Endothelial cell of umbilical vein (primary cell): Measurements from ENCODE around the gene TANGO6. TPM values are rescaled to one million over a fixed set of nuclear protein-coding genes. Genes with fewer than 3 reads are reported as not detected.

Experiments used
- BruUV-seq: library from RNA; stranded (reverse); fragments of 400-500 nt; replicated peaks from 2 replicates; lab custom pipeline; 2021; lab: Mats Ljungman, UMichigan
- CTCF ChIA-PET: fragments of 300-600, 350-600 bp; sonication (Branson Sonifier 250); formaldehyde crosslinking; loops from one replicate; lab custom pipeline; 2021; ENCODE audit warnings: antibody characterized with exemption, inconsistent platforms; lab: Charles Lee
- POLR2A ChIA-PET: fragments of 300-600, 350-600 bp; sonication (Branson Sonifier 250); formaldehyde crosslinking; loops from one replicate; lab custom pipeline; 2021; ENCODE audit warnings: antibody characterized with exemption, inconsistent platforms; lab: Charles Lee
- DNase-seq: peaks from one replicate; pipeline ENCODE4 v3.0.0-alpha.2; 2011; ENCODE audit warnings: low read depth, low spot score
- FAIRE-seq: peaks from 2 replicates; lab custom pipeline; 2011; peaks lifted over from hg19 to GRCh38; lab: Jason Lieb, UNC
- H2AFZ ChIP-seq: 2 replicates; pipeline ENCODE4 v1.6.0; 2012; ENCODE audit warnings: low read depth, low read length, control low read depth, inconsistent platforms
- H3K27ac ChIP-seq: 2 replicates; pipeline ENCODE4 v1.5.1; 2011; ENCODE audit warnings: low read depth, mild to moderate bottlenecking, control low read depth, low read length, moderate library complexity; ENCODE audit not compliant: insufficient read depth
- H3K27me3 ChIP-seq, 2 experiments: 2 replicates each; pipeline versions ENCODE4 v1.6.0 to v1.6.1; 2011; ENCODE audit warnings: low read length in 2 of 2, mixed read lengths in 1 of 2; ENCODE audit not compliant: control insufficient read depth in 2 of 2, insufficient read depth in 2 of 2
- H3K36me3 ChIP-seq, 2 experiments: 2 replicates in 1 of 2; 3 replicates in 1 of 2; pipeline ENCODE4 v1.5.1; 2011; ENCODE audit warnings: low read length in 2 of 2, mild to moderate bottlenecking in 1 of 2, moderate library complexity in 1 of 2; ENCODE audit not compliant: control insufficient read depth in 2 of 2, insufficient read depth in 2 of 2; ENCODE audit errors: extremely low read depth in 1 of 2
- H3K4me1 ChIP-seq: 3 replicates; pipeline ENCODE4 v1.5.1; 2011; ENCODE audit warnings: mild to moderate bottlenecking, low read length; ENCODE audit not compliant: control insufficient read depth, insufficient read depth; ENCODE audit errors: extremely low read depth
- H3K4me2 ChIP-seq: 2 replicates; pipeline ENCODE4 v1.6.1; 2011; ENCODE audit warnings: low read length, control low read depth, mixed read lengths; ENCODE audit not compliant: insufficient read depth
- H3K4me3 ChIP-seq, 3 experiments: fragments of 200-600 bp in 1 of 3; sonication (generic), shearing (Covaris generic) in 1 of 3; replicated peaks in 1 of 3; 2 replicates each; pipeline ENCODE4 v1.5.1; 2011 to 2016; ENCODE audit warnings: control low read depth in 3 of 3, low read length in 3 of 3, mild to moderate bottlenecking in 2 of 3, inconsistent platforms in 1 of 3, low read depth in 1 of 3, moderate library complexity in 1 of 3; ENCODE audit not compliant: insufficient read depth in 1 of 3
- H3K79me2 ChIP-seq: 2 replicates; pipeline ENCODE4 v1.6.0; 2012; ENCODE audit warnings: low read length, inconsistent platforms; ENCODE audit not compliant: control insufficient read depth, insufficient read depth
- H3K9ac ChIP-seq: replicated peaks from 2 replicates; pipeline ENCODE3; 2011; ENCODE audit warnings: low read length, control low read depth; ENCODE audit not compliant: insufficient read depth; ENCODE audit errors: extremely low read depth
- H3K9me1 ChIP-seq: replicated peaks from 3 replicates; pipeline ENCODE4 v1.6.0; 2011; ENCODE audit warnings: mild to moderate bottlenecking, low read length; ENCODE audit not compliant: control insufficient read depth, insufficient read depth; ENCODE audit errors: extremely low read depth
- H3K9me3 ChIP-seq: replicated peaks from 2 replicates; pipeline ENCODE4 v1.5.1; 2012; ENCODE audit warnings: low read length, inconsistent platforms; ENCODE audit not compliant: control insufficient read depth, insufficient read depth
- H4K20me1 ChIP-seq: replicated peaks from 2 replicates; pipeline ENCODE3; 2011; ENCODE audit warnings: mild to moderate bottlenecking, low read length; ENCODE audit not compliant: control insufficient read depth, insufficient read depth; ENCODE audit errors: extremely low read depth
- CTCF ChIP-seq, 2 donors: IDR thresholded peaks; 1 replicate in 1 of 2; 2 replicates in 1 of 2; pipeline ENCODE4 v1.5.1; 2011; ENCODE audit warnings: low read length in 2 of 2, mild to moderate bottlenecking in 2 of 2, moderate library complexity in 2 of 2, control low read depth in 1 of 2, inconsistent platforms in 1 of 2, low read depth in 1 of 2; ENCODE audit not compliant: insufficient read depth in 1 of 2; ENCODE audit errors: extremely low read depth in 1 of 2
- EZH2 ChIP-seq: IDR thresholded peaks from 2 replicates; pipeline ENCODE4 v1.6.1; 2012; ENCODE audit warnings: borderline replicate concordance, low read depth, mild to moderate bottlenecking, moderate library complexity, low read length, inconsistent platforms; ENCODE audit not compliant: severe bottlenecking
- FOS ChIP-seq: IDR thresholded peaks from 2 replicates; pipeline ENCODE4 v1.6.1; 2011; ENCODE audit warnings: mild to moderate bottlenecking, low read length, moderate library complexity, borderline replicate concordance; ENCODE audit not compliant: insufficient read depth
- GATA2 ChIP-seq: IDR thresholded peaks from 2 replicates; pipeline ENCODE4 v1.7.0; 2011; ENCODE audit warnings: low read depth, mild to moderate bottlenecking, moderate library complexity, mixed read lengths, low read length; ENCODE audit not compliant: insufficient read length, insufficient read depth
- JUN ChIP-seq: IDR thresholded peaks from 2 replicates; pipeline ENCODE4 v1.6.1; 2011; ENCODE audit warnings: borderline replicate concordance, low read depth; ENCODE audit not compliant: insufficient read length, insufficient read depth
- MAX ChIP-seq: IDR thresholded peaks from 2 replicates; pipeline ENCODE4 v1.6.1; 2011; ENCODE audit not compliant: insufficient read depth, insufficient read length
- MYC ChIP-seq: IDR thresholded peaks from one replicate; pipeline ENCODE4 v1.6.1; 2011; ENCODE audit warnings: mild to moderate bottlenecking, low read depth, low read length
- POLR2A ChIP-seq: IDR thresholded peaks from 2 replicates; pipeline ENCODE4 v1.6.1; 2012; ENCODE audit warnings: low read depth, mild to moderate bottlenecking, control low read depth, low read length
- POLR2AphosphoS5 ChIP-seq: IDR thresholded peaks from 2 replicates; pipeline ENCODE4 v1.6.1; 2012; ENCODE audit warnings: low read depth, mild to moderate bottlenecking, control low read depth, low read length, moderate library complexity; ENCODE audit not compliant: insufficient read depth
- dilution Hi-C: fragments of 300-500 bp; cut with MboI; formaldehyde crosslinking; loops from one replicate; pipeline ENCODE4 v1.15.0; 2019; ENCODE audit warnings: low sequenced_read_pairs; ENCODE audit not compliant: extremely low pct_ligation_motif_present
- intact Hi-C: fragments of 100-400 bp; cut with micrococcal nuclease; formaldehyde crosslinking; loops from one replicate; pipeline ENCODE4 v1.10.0; 2022
- polyA plus RNA-seq, 4 experiments: library from polyadenylated mRNA; depleted of rRNA in 3 of 4; stranded (reverse) in 3 of 4; unstranded in 1 of 4; fragments of >200 nt; gene quantifications; 2 replicates each; pipeline versions ENCODE4 v1.2.1 to v1.2.3, GENCODE V29; 2011 to 2012; ENCODE audit warnings: missing spikeins in 1 of 4
- total RNA-seq: library from RNA; stranded (reverse); gene quantifications from 2 replicates; pipeline ENCODE4 v1.2.3, GENCODE V29; 2021

Gene TANGO6
- total and polyA plus RNA-seq, 2 donors (not counting 3 experiments of a cell fraction or from before 2014, with no cell fraction given) = 6.7 to 21.2 TPM

GRCh38 chr16:68814516-68814915 lies 28.8 kb upstream of the TANGO6 start:
- dilution Hi-C loops (no loop called here), intact Hi-C loops (no loop called here)
- FAIRE-seq = no peak
- POLR2A ChIA-PET = interaction anchor here (0.6 kb wide), 1 partner anchor 403 kb away, joined by 3 read pairs; no protein-coding TSS in a partner anchor
- no peak overlapping the region for H2AFZ ChIP-seq
- H3K4me1 ChIP-seq = no peaks in the 10 kb centered on the region
- H3K9me1 ChIP-seq = no peaks in the 10 kb centered on the region
- no peaks in the 10 kb centered on the region for H3K27me3 ChIP-seq
- CTCF ChIA-PET = interaction anchor here (0.6 to 1.6 kb wide), 3 partner anchors 10 to 90 kb away, joined by 3 to 5 read pairs (median 4); no protein-coding TSS in a partner anchor
- no peak overlapping the region for H3K27ac ChIP-seq
- H3K4me3 ChIP-seq = no peak overlapping the region
- H3K36me3 ChIP-seq = no peaks in the 10 kb centered on the region
- H3K9me3 ChIP-seq = no peaks in the 10 kb centered on the region
- no peak overlapping the region for H3K4me2 ChIP-seq
- no peak for DNase-seq
- H3K9ac ChIP-seq = no peak overlapping the region
- BruUV-seq = no TSS peak
- TF ChIP-seq EZH2 (no peak), MYC (no peak), FOS (no peak), MAX (no peak), GATA2 (no peak), CTCF (IDR thresholded peaks at IDR 0.05; ENCODE audit: extremely low read depth in 1 of 2, insufficient read depth in 1 of 2, low read depth in 1 of 2, low read length in 2 of 2) (no peak), POLR2AphosphoS5 (no peak), POLR2A (no peak), JUN (no peak)
- H3K79me2 ChIP-seq = no peaks in the 10 kb centered on the region
- H4K20me1 ChIP-seq = no peaks in the 10 kb centered on the region
